ENCODE results near the gene GPC6.

The GPC6 gene

GRCh38 chr13:94050686-94051085 is 824.1 kb downstream of the GPC6 start:
- DNase-seq (ENCODE audit: low read depth), result no peak
- H3K4me3 ChIP-seq (ENCODE audit: low read depth, low read length), result no peak overlapping the region
- no peak for TF ChIP-seq CTCF (conservative IDR thresholded peaks at IDR 0.05; ENCODE audit: low read depth, low read length)

GRCh38 chr13:94053986-94054593 is 827.5 kb downstream of the GPC6 start:
- TF ChIP-seq CTCF (conservative IDR thresholded peaks at IDR 0.05; ENCODE audit: low read depth, low read length), result no peak
- DNase-seq (ENCODE audit: low read depth), result no peak
- H3K4me3 ChIP-seq (ENCODE audit: low read depth, low read length), result no peak overlapping the region

GRCh38 chr13:94056362-94056990 is 829.9 kb downstream of the GPC6 start:
- DNase-seq (ENCODE audit: low read depth), result peak; percentile 30
- no peak for TF ChIP-seq CTCF (conservative IDR thresholded peaks at IDR 0.05; ENCODE audit: low read depth, low read length)
- H3K4me3 ChIP-seq (ENCODE audit: low read depth, low read length), result no peak overlapping the region

- TF ChIP-seq CTCF (conservative IDR thresholded peaks at IDR 0.05; ENCODE audit: low read depth, low read length), result no peak
- no peak overlapping the region for H3K4me3 ChIP-seq (ENCODE audit: low read depth, low read length)
- DNase-seq (ENCODE audit: low read depth), result no peak
Measured at GRCh38 chr13:94057618-94058186, 831.1 kb downstream of the GPC6 start.

GRCh38 chr13:94058821-94059360 is 832.3 kb downstream of the GPC6 start:
- no peak for DNase-seq (ENCODE audit: low read depth)
- TF ChIP-seq CTCF (conservative IDR thresholded peaks at IDR 0.05; ENCODE audit: low read depth, low read length), result no peak
- H3K4me3 ChIP-seq (ENCODE audit: low read depth, low read length), result no peak overlapping the region

- H3K4me3 ChIP-seq (ENCODE audit: low read depth, low read length), result no peak overlapping the region
- TF ChIP-seq CTCF (conservative IDR thresholded peaks at IDR 0.05; ENCODE audit: low read depth, low read length), result no peak
- peak; percentile 44 for DNase-seq (ENCODE audit: low read depth)
Measured at GRCh38 chr13:94061301-94061700, 834.7 kb downstream of the GPC6 start.

All from choroid plexus epithelial cell (primary cell).